Gastrocnemius medialis (tissue), 4 donors: ENCODE results near the gene MDM1. TPM values are rescaled to one million over a fixed set of nuclear protein-coding genes. Genes with fewer than 3 reads are reported as not detected.

ENCODE experiments used
- ATAC-seq, 2 donors: fragments of 150-250 bp; one replicate each; pipeline ENCODE4 v1.9.1; 2016
- DNase-seq, 2 donors: peaks; one replicate each; pipeline ENCODE4 v3.0.0-alpha.2; 2019
- H3K27ac ChIP-seq, 4 donors: fragments of 200-600 bp; sonication (generic); 1 replicate in 1 of 4; 2 replicates in 3 of 4; pipeline ENCODE4 v1.5.1; 2016 to 2018; ENCODE audit warnings: mild to moderate bottlenecking in 2 of 4, moderate library complexity in 1 of 4
- H3K27me3 ChIP-seq, 3 donors: fragments of 200-600 bp; sonication (generic) in 2 of 3; 1 replicate in 1 of 3; 2 replicates in 2 of 3; pipeline versions ENCODE4 v1.5.1 to v1.6.0; 2016 to 2019; ENCODE audit warnings: mild to moderate bottlenecking in 1 of 3, moderate library complexity in 1 of 3
- H3K36me3 ChIP-seq, 2 donors: fragments of 200-600 bp; sonication (generic) in 1 of 2; one replicate each; pipeline ENCODE4 v1.5.1; 2017 to 2018
- H3K4me1 ChIP-seq, 2 donors: fragments of 200-600 bp; sonication (generic) in 1 of 2; one replicate each; pipeline ENCODE4 v1.5.1; 2016 to 2017; ENCODE audit warnings: mild to moderate bottlenecking in 2 of 2
- H3K4me3 ChIP-seq, 4 donors: fragments of 200-600 bp; sonication (generic) in 3 of 4; 1 replicate in 1 of 4; 2 replicates in 3 of 4; pipeline ENCODE4 v1.5.1; 2016 to 2019; ENCODE audit warnings: mild to moderate bottlenecking in 2 of 4
- H3K9me3 ChIP-seq, 3 donors: fragments of 200-600 bp; sonication (generic) in 2 of 3; 1 replicate in 1 of 3; 2 replicates in 2 of 3; pipeline ENCODE4 v1.5.1; 2016 to 2019
- CTCF ChIP-seq, 5 experiments: fragments of 450-650 bp in 3 of 5; fragments of 200-600 bp in 2 of 5; sonication (generic) in 2 of 5; IDR thresholded peaks in 4 of 5; conservative IDR thresholded peaks in 1 of 5; 1 replicate in 4 of 5; 2 replicates in 1 of 5; pipeline ENCODE4 v1.5.1; 2016 to 2019; ENCODE audit warnings: antibody characterized with exemption in 5 of 5, mild to moderate bottlenecking in 3 of 5, moderate library complexity in 3 of 5
- POLR2A ChIP-seq, 2 donors: fragments of 450-650 bp; IDR thresholded peaks; one replicate each; pipeline ENCODE4 v1.6.1; 2017; ENCODE audit warnings: antibody characterized with exemption in 2 of 2, mild to moderate bottlenecking in 2 of 2, moderate library complexity in 2 of 2
- in situ Hi-C, 4 donors: fragments of 200-750 bp; cut with MboI; loops; one replicate each; pipeline versions ENCODE4 v1.15.0 to v1.8.0; 2017; ENCODE audit warnings: low sequenced_read_pairs in 4 of 4
- intact Hi-C: fragments of 100-400 bp; cut with DNase I; formaldehyde crosslinking; loops from one replicate; pipeline ENCODE4 v1.15.1; 2023; ENCODE audit warnings: low total_unique reads
- total RNA-seq, 4 donors: library from RNA; depleted of rRNA; stranded (reverse); fragments of >200 nt; gene quantifications; one replicate each; pipeline versions ENCODE4 v1.1.0 to v1.2.3, GENCODE V29; 2016

MDM1 gene
- total RNA-seq, 4 donors from 2014 or later, result 1.6 to 6.8 (median 3.4) TPM

- Histone ChIP-seq H3K36me3 (no peaks in the 10 kb centered on the region), H3K27me3 (no peaks in the 10 kb centered on the region), H3K27ac (no peak overlapping the region), H3K4me3 (no peak overlapping the region), H3K9me3 (no peaks in the 10 kb centered on the region), H3K4me1 (no peaks in the 10 kb centered on the region)
- in situ Hi-C loops (no loop called here), intact Hi-C loops (no loop called here)
- ATAC-seq (no peak), DNase-seq (no peak)
- TF ChIP-seq CTCF (IDR thresholded peaks at IDR 0.05 in 4 of 5, conservative IDR thresholded peaks at IDR 0.05 in 1 of 5) (no peak), POLR2A (IDR thresholded peaks at IDR 0.05) (no peak)
Observed at GRCh38 chr12:68270358-68270757, 61.8 kb downstream of the MDM1 start.

GRCh38 chr12:68269779-68270178, 62.4 kb downstream of the MDM1 start:
- no peaks in the 10 kb centered on the region for H3K27me3 ChIP-seq
- in situ Hi-C loops (no loop called here), intact Hi-C loops (no loop called here)
- no peaks in the 10 kb centered on the region for H3K36me3 ChIP-seq
- H3K27ac ChIP-seq, result no peak overlapping the region
- DNase-seq (no peak), ATAC-seq (no peak)
- TF ChIP-seq CTCF (IDR thresholded peaks at IDR 0.05 in 4 of 5, conservative IDR thresholded peaks at IDR 0.05 in 1 of 5), result no peak
- no peak for TF ChIP-seq POLR2A (IDR thresholded peaks at IDR 0.05)
- H3K4me3 ChIP-seq, result no peak overlapping the region
- H3K9me3 ChIP-seq, result no peaks in the 10 kb centered on the region
- no peaks in the 10 kb centered on the region for H3K4me1 ChIP-seq

GRCh38 chr12:68268967-68269366, 63.2 kb downstream of the MDM1 start:
- Histone ChIP-seq H3K9me3 (no peaks in the 10 kb centered on the region), H3K27me3 (no peaks in the 10 kb centered on the region), H3K4me1 (no peaks in the 10 kb centered on the region), H3K27ac (no peak overlapping the region), H3K36me3 (no peaks in the 10 kb centered on the region), H3K4me3 (no peak overlapping the region)
- DNase-seq, result no peak
- in situ Hi-C loops, result no loop called here
- intact Hi-C loops, result no loop called here
- ATAC-seq, result no peak
- TF ChIP-seq POLR2A (IDR thresholded peaks at IDR 0.05) (no peak), CTCF (IDR thresholded peaks at IDR 0.05 in 4 of 5, conservative IDR thresholded peaks at IDR 0.05 in 1 of 5) (no peak)

- DNase-seq (no peak), ATAC-seq (no peak)
- no peak for TF ChIP-seq CTCF (IDR thresholded peaks at IDR 0.05 in 4 of 5, conservative IDR thresholded peaks at IDR 0.05 in 1 of 5)
- TF ChIP-seq POLR2A (IDR thresholded peaks at IDR 0.05), result no peak
- no peaks in the 10 kb centered on the region for H3K4me1 ChIP-seq
- no peaks in the 10 kb centered on the region for H3K36me3 ChIP-seq
- H3K4me3 ChIP-seq, result no peak overlapping the region
- no peaks in the 10 kb centered on the region for H3K9me3 ChIP-seq
- H3K27ac ChIP-seq, result no peak overlapping the region
- intact Hi-C loops (no loop called here), in situ Hi-C loops (no loop called here)
- no peaks in the 10 kb centered on the region for H3K27me3 ChIP-seq
Observed at GRCh38 chr12:68267892-68268396, 64.2 kb downstream of the MDM1 start.

- H3K27ac ChIP-seq, result no peak overlapping the region
- no peaks in the 10 kb centered on the region for H3K27me3 ChIP-seq
- in situ Hi-C loops (no loop called here), intact Hi-C loops (no loop called here)
- DNase-seq, result no peak
- H3K9me3 ChIP-seq, result no peaks in the 10 kb centered on the region
- H3K4me3 ChIP-seq, result no peak overlapping the region
- H3K36me3 ChIP-seq, result no peaks in the 10 kb centered on the region
- no peaks in the 10 kb centered on the region for H3K4me1 ChIP-seq
- no peak for ATAC-seq
- no peak for TF ChIP-seq CTCF (IDR thresholded peaks at IDR 0.05 in 4 of 5, conservative IDR thresholded peaks at IDR 0.05 in 1 of 5)
- TF ChIP-seq POLR2A (IDR thresholded peaks at IDR 0.05), result no peak
Observed at GRCh38 chr12:68264857-68265256, 67.3 kb downstream of the MDM1 start.
